GM18517 (cell line): Measurements from ENCODE around the gene GCKR.
"Not testable (repeated sequence)": the region's sequence is repeated elsewhere in the genome, so short reads cannot be mapped to it uniquely, and the experiment has no call there.

ENCODE experiments used
- ATAC-seq: cut with Tn5 transposase; IDR thresholded peaks from one replicate; pipeline ENCODE4 v1.9.1; 2021; ENCODE audit warnings: mild to moderate bottlenecking, moderate library complexity; ENCODE audit not compliant: unreplicated experiment

The GCKR gene

DNA sequence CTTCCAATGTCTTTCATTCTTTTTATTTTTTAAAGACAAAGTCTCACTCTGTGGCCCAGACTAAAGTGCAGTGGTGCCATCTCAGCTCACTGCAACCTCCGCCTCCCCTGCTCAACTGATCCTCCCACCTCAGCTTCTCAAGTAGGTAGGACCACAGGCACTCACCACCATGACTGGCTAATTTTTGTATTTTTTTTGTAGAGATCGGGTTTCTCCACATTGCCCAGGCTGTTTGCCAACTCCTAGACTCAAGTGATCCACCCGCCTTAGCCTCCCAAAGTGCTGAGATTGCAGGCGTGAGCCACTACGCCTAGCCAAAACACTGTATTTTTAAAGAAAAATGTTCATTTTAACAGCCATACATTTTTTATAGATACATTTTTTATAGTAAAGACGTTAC, 12.7 kb downstream of the GCKR start:
- ATAC-seq = no peak

- no peak for ATAC-seq
Measured at GRCh38 chr2:27518113-27518781, 21.6 kb downstream of the GCKR start.

- no peak for ATAC-seq
Measured at GRCh38 chr2:27518782-27519113, 22.1 kb downstream of the GCKR start.

DNA sequence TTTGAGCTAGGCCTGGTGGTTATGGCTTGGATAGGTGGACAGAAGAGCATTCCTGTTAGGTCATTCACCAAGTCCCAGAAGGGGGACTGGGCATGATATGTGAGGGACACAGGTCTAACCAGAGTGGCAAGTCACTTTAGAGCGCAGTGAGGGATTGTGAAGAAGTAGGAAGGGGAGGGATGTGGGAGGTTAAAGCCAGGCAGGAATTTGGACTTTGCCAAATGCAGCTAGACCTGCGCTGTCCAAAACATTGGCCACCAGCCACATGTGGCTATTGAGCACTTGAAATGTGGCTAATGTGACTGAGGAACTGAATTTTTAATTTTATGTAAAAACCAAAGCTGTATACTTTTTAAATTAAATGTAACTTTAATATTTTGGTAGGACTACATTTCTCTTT, 23.7 kb downstream of the GCKR start:
- ATAC-seq = no peak

DNA sequence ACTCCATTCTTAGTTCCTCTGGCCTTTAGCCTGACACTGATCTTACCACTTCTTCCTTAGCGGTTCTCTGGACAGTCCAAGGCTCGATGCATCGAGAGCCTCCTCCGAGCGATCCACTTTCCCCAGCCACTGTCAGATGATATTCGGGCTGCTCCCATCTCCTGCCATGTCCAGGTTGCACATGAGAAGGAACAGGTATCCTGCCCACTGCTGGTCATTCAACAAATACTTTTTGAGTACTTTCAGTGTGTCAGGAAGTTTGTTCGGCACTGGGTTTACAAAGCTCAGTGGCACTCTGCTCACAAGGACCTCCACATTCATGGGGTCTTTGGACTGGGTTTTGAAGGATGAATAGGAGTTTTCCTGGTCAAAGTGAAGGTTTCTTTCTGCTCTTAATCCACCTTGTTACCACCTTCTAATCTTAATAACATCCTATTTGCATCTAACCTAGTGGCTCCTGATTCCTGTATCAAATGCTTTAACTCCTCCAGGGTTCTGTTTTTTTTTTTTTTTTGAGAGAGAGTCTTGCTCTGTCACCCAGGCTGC, 25.8 kb downstream of the GCKR start:
- no peak for ATAC-seq

DNA sequence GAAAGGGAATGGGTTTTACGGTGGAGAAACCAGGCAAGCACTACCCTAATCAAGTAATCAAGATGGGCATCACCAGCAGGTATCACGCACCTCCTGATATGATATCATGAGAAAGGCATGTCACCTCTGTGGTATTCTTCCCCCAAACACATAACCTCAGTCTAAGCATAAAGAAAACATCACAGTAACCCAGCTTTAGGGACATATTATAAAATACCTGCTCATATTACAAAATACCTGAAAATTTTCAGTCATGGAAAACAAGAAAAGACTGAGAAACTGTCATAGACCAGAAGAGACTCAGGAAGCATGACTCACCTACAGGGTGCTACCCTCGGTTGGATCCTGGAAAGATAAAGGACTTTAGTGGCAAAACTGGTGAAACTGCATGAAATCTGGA, 30.5 kb downstream of the GCKR start:
- no peak for ATAC-seq

GRCh38 chr2:27531983-27532382, 35.3 kb downstream of the GCKR start:
- no peak for ATAC-seq

DNA sequence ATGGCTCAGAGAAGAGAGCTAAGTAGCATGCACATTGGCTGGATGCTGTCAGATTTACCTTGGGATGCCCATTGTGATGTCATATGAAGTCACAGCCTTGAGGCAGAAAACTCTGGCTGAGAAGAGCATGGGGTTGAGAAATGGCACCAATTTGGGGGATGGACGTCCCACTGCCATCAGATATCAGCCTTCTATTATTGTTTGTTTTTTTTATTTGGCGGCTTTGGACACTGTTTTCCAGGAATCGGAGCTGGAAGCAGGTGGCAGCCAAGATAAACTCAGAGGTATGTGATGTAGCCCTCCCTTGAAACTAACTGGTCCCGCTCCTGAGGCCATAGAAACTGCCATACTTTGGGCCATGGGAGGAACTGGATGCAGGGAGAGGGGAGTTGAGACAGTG, 40.6 kb downstream of the GCKR start:
- ATAC-seq = no peak

DNA sequence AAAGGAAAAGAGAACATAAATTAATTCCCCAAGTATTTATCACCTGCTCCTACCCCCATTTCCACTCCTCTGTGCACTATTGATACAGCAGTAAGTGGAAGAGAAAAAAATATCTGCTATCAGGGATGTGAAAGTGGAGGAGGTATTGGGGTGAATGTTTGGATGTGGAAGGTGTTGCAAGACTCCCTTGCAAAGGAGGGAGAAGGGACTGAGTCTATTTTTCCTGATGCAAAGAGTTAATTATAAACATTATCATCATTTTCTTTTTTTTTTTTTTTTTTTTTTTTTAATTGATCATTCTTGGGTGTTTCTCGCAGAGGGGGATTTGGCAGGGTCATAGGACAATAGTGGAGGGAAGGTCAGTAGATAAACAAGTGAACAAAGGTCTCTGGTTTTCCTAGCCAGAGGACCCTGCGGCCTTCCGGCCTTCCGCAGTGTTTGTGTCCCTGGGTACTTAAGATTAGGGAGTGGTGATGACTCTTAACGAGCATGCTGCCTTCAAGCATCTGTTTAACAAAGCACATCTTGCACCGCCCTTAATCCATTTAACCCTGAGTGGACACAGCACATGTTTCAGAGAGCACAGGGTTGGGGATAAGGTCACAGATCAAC, 42.3 kb downstream of the GCKR start:
- not testable (repeated sequence) for ATAC-seq

- not testable (repeated sequence) for ATAC-seq
Measured at GRCh38 chr2:27539649-27540048, 43.0 kb downstream of the GCKR start.

DNA sequence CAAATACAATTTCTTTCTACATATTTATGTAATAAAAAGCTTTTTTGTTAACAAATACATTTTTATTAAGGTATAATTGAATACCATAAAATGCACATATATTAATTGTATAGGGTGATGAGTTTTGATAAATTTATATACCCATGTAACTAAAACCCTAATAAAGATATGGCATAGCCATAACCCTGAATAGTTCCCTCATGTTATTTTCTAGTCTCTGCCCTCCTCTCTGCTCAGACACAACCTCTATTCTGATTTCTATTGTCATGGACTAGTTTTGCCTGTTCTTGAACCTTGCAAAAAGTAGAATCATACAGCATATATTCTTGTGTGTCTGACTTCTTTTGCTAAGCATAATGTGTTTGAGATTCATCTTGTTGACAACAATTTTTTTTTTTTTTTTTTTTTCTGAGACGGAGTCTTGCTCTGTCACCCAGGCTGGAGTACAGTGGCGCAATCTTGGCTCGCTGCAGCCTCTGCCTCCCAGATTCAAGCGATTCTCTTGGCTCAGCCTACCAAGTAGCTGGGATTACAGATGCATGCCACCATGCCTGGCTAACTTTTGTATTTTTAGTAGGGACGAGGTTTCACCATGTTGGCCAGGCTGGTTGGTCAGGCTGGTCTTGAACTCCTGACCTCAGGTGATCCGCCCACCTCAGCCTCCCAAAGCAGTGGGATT, 47.6 kb downstream of the GCKR start:
- ATAC-seq = no peak

- ATAC-seq = no peak
Measured at GRCh38 chr2:27545348-27546141, 48.9 kb downstream of the GCKR start.

DNA sequence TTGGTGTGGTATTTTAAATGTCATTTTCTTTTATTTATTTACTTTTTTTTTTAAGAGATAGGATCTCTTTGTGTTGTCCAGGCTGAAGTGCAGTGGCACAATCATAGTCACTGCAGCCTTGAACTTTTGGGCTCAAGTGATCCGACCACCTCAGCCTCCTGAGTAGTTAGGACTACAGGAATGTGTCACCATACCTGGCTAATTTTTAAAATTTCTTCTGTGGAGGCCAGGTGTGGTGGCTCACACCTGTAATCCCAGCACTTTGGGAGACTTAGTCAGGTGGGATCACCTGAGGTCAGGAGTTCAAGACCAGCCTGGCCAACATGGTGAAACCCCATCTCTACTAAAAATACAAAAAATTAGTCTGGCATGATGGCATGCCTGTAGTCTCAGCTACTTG, 52.7 kb downstream of the GCKR start:
- ATAC-seq = no peak

DNA sequence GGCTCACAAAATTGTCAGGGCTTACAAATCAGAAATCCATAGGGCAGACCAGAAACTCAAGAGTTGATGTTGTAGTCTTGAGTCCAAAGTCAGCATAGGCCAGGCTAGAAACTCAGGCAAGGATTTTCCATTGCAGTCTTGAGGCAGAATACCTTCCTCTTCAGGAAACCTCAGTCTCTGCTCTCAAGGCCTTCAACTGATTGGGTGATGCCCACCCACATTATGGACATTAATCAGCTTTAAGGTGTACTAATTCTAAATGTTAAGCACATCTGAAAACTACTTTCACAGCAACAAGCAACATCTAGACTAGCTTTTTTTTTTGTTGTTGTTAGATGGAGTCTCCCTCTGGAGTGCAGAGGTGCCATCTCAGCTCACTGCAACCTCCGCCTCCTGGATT, 54.9 kb downstream of the GCKR start:
- no peak for ATAC-seq

GRCh38 chr2:27552941-27553340, 56.3 kb downstream of the GCKR start:
- no peak for ATAC-seq

GRCh38 chr2:27554451-27554850, 57.8 kb downstream of the GCKR start:
- not testable (repeated sequence) for ATAC-seq

GRCh38 chr2:27559228-27559627, 62.6 kb downstream of the GCKR start:
- ATAC-seq = no peak

DNA sequence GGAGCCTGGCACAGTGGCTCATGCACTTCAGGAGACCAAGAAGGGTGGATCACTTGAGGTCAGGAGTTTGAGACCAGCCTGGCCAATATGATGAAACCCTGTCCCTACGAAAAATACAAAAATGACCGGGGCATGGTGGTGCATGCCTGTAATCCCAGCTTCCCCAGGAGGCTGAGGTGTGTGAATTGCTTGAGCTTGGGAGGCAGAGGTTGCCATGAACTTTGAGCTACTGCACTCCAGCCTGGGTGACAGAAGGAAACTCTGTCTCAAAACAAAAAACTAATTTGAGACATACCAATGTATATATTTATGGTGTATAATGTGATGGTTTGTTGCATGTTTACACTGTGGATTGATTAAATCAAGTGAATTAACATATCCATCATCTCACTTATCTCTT, 64.4 kb downstream of the GCKR start:
- ATAC-seq = no peak

- ATAC-seq = no peak
Measured at GRCh38 chr2:27566628-27567027, 70.0 kb downstream of the GCKR start.

- ATAC-seq = no peak
Measured at GRCh38 chr2:27569398-27569797, 72.8 kb downstream of the GCKR start.

DNA sequence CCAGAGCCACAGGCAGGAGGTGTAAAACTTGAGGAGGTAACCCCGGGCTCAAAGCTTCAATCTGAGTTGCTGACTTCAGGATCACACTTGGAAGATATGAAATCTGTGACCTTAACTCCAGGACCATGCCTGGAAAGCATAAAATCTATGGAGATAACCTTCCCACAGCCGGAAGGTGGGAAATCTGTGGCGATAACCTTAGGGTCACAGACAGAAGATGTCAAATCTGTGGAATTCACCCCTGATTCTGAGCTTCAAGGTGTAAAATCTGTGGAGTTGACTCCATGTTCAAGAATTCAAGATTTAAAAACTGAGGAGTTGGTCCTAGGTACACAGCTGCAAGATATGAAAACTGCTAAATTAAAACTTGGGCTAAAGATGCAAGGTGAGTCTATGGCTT, 74.6 kb downstream of the GCKR start:
- ATAC-seq = no peak
